RWPE1 (cell line): Measurements from ENCODE around the gene BTBD9.

Experiments
- CTCF ChIA-PET: fragments of 350-600 bp; sonication (Branson Sonifier 250); formaldehyde crosslinking; extraction: SDS; loops from one replicate; lab custom pipeline; 2021; lab: Yijun Ruan, JAX
- POLR2A ChIA-PET: fragments of 400-600 bp; formaldehyde crosslinking; extraction: SDS; loops from one replicate; lab custom pipeline; 2020; ENCODE audit warnings: antibody characterized with exemption; ENCODE audit not compliant: low non-redundant PET; lab: Yijun Ruan, JAX
- DNase-seq: peaks from one replicate; pipeline ENCODE4 v3.0.0; 2012; ENCODE audit warnings: low spot score
- H3K27ac ChIP-seq: fragments of 450-650 bp; 2 replicates; pipeline ENCODE4 v1.5.1; 2017
- CTCF ChIP-seq: fragments of 450-650 bp; conservative IDR thresholded peaks from 2 replicates; pipeline ENCODE4 v1.5.1; 2017; ENCODE audit warnings: low read depth, mild to moderate bottlenecking

BTBD9 gene

GRCh38 chr6:38505826-38506225 lies 133.9 kb downstream of the BTBD9 start:
- no peak for TF ChIP-seq CTCF
- no peak overlapping the region for H3K27ac ChIP-seq
- ChIA-PET POLR2A (no interaction called here), CTCF (interaction anchor here (0.6 kb wide), 1 partner anchor 44 kb away, joined by 3 read pairs; no protein-coding TSS in a partner anchor)
- DNase-seq = no peak

GRCh38 chr6:38504996-38505395 lies 134.7 kb downstream of the BTBD9 start:
- no peak overlapping the region for H3K27ac ChIP-seq
- no peak for DNase-seq
- ChIA-PET CTCF (interaction anchor here (0.5 kb wide), 1 partner anchor 11 kb away, joined by 4 read pairs; no protein-coding TSS in a partner anchor), POLR2A (no interaction called here)
- no peak for TF ChIP-seq CTCF

GRCh38 chr6:38503960-38504682 lies 135.6 kb downstream of the BTBD9 start:
- CTCF ChIA-PET = interaction anchor here (0.5 to 2.3 kb wide), 2 partner anchors 10 kb away, joined by 4 to 7 read pairs; no protein-coding TSS in a partner anchor

GRCh38 chr6:38503032-38503773 lies 136.5 kb downstream of the BTBD9 start:
- no peak for TF ChIP-seq CTCF
- ChIA-PET POLR2A (no interaction called here), CTCF (interaction anchor here (0.5 to 2.3 kb wide), 2 partner anchors 9 to 30 kb away, joined by 3 to 7 read pairs; no protein-coding TSS in a partner anchor)
- H3K27ac ChIP-seq = no peak overlapping the region
- no peak for DNase-seq

More at GRCh38 chr6:38503960-38504682, 135.6 kb downstream of the BTBD9 start:
- no peak for DNase-seq
- POLR2A ChIA-PET = no interaction called here
- TF ChIP-seq CTCF = no peak
- H3K27ac ChIP-seq = no peak overlapping the region

- CTCF ChIA-PET = interaction anchor here (0.6 to 2.3 kb wide), 2 partner anchors 9 to 385 kb away, joined by 3 to 7 read pairs; no protein-coding TSS in a partner anchor
Measured at GRCh38 chr6:38502423-38502822, 137.3 kb downstream of the BTBD9 start.

More at GRCh38 chr6:38502423-38502822, 137.3 kb downstream of the BTBD9 start:
- POLR2A ChIA-PET = no interaction called here
- no peak overlapping the region for H3K27ac ChIP-seq
- TF ChIP-seq CTCF = no peak
- no peak for DNase-seq
